T-cell (primary cell): ENCODE results near the gene PRKN. TPM values are rescaled to one million over a fixed set of nuclear protein-coding genes. Genes with fewer than 3 reads are reported as not detected.

Experiments
- ATAC-seq, 4 experiments: fragments of 200-7000 bp in 3 of 4; fragments of 150-1000 bp in 1 of 4; cut with Tn5 transposase; replicated peaks in 1 of 4; 1 replicate in 3 of 4; 2 replicates in 1 of 4; pipeline ENCODE4 v1.10.0; 2021; ENCODE audit warnings: moderate library complexity in 3 of 4, mild to moderate bottlenecking in 2 of 4, moderate number of reproducible peaks in 1 of 4
- CTCF ChIA-PET, 2 donors: fragments of 300-600 bp; sonication (Branson Sonifier 250); formaldehyde crosslinking; loops; one replicate each; lab custom pipeline; 2022; ENCODE audit warnings: antibody characterized with exemption in 2 of 2; lab: Charles Lee
- POLR2A ChIA-PET, 2 donors: fragments of 300-600 bp; sonication (Branson Sonifier 250); formaldehyde crosslinking; loops; one replicate each; lab custom pipeline; 2022; ENCODE audit warnings: antibody characterized with exemption in 2 of 2; lab: Charles Lee
- DNase-seq, 35 experiments: peaks; one replicate each; pipeline versions ENCODE4 v3.0.0 to v3.0.0-alpha.2; 2013 to 2023
- H3K27ac ChIP-seq: one replicate; pipeline ENCODE4 v1.5.1; 2013; ENCODE audit warnings: low read length
- H3K27me3 ChIP-seq, 2 experiments: replicated peaks in 1 of 2; 1 replicate in 1 of 2; 2 replicates in 1 of 2; pipeline versions ENCODE4 v1.6.1 to v1.7.0; 2013; ENCODE audit warnings: low read length in 1 of 2, mixed read lengths in 1 of 2; ENCODE audit not compliant: control insufficient read depth in 2 of 2, insufficient read depth in 2 of 2; ENCODE audit errors: extremely low read depth in 1 of 2
- H3K36me3 ChIP-seq, 2 donors: 1 replicate in 1 of 2; 2 replicates in 1 of 2; pipeline versions ENCODE4 v1.6.1 to v1.7.0; 2013; ENCODE audit warnings: low read length in 1 of 2; ENCODE audit not compliant: control insufficient read depth in 2 of 2, insufficient read depth in 1 of 2; ENCODE audit errors: extremely low read depth in 1 of 2
- H3K4me1 ChIP-seq, 2 experiments: 1 replicate in 1 of 2; 2 replicates in 1 of 2; pipeline versions ENCODE4 v1.6.1 to v1.7.0; 2013; ENCODE audit warnings: low read length in 2 of 2, mixed read lengths in 1 of 2; ENCODE audit not compliant: insufficient read depth in 2 of 2, control insufficient read depth in 1 of 2; ENCODE audit errors: extremely low read depth in 1 of 2
- H3K4me3 ChIP-seq, 2 donors: 1 replicate in 1 of 2; 2 replicates in 1 of 2; pipeline versions ENCODE4 v1.5.1 to v1.7.0; 2013; ENCODE audit warnings: mild to moderate bottlenecking in 2 of 2, low read length in 1 of 2, moderate library complexity in 1 of 2; ENCODE audit not compliant: control insufficient read depth in 1 of 2; ENCODE audit errors: extremely low read depth in 1 of 2
- H3K9me3 ChIP-seq: 2 replicates; pipeline ENCODE4 v1.7.0; 2013
- H3K27ac Mint-ChIP-seq, 2 donors: one replicate each; pipeline ENCODE4 v1.8.0; 2020 to 2021; ENCODE audit warnings: mild to moderate bottlenecking in 2 of 2, mixed read lengths in 2 of 2
- H3K27me3 Mint-ChIP-seq, 2 donors: one replicate each; pipeline ENCODE4 v1.8.0; 2021 to 2022; ENCODE audit warnings: mixed read lengths in 2 of 2
- H3K36me3 Mint-ChIP-seq: one replicate; pipeline ENCODE4 v1.8.0; 2021; ENCODE audit warnings: mixed read lengths
- H3K4me1 Mint-ChIP-seq, 3 donors: one replicate each; pipeline ENCODE4 v1.8.0; 2020 to 2022; ENCODE audit warnings: mixed read lengths in 3 of 3, mild to moderate bottlenecking in 1 of 3
- H3K4me3 Mint-ChIP-seq, 3 donors: one replicate each; pipeline ENCODE4 v1.8.0; 2020 to 2022; ENCODE audit warnings: mild to moderate bottlenecking in 3 of 3, mixed read lengths in 3 of 3, moderate library complexity in 3 of 3
- H3K9me3 Mint-ChIP-seq, 3 donors: one replicate each; pipeline ENCODE4 v1.8.0; 2020 to 2022; ENCODE audit warnings: mixed read lengths in 3 of 3
- WGBS: methylation state at CpG from one replicate; pipeline ENCODE4 v1.1.5; 2013; ENCODE audit warnings: missing lambda C conversion rate; ENCODE audit not compliant: insufficient coverage; 5-methylcytosine and 5-hydroxymethylcytosine counted together
- total RNA-seq, 35 experiments: library from RNA in 6 of 35; stranded (reverse) in 6 of 35; fragments of 120-200 nt in 1 of 35; gene quantifications; one replicate each; pipeline versions ENCODE4 v1.2.1 to v1.2.4 and lab custom pipeline; 2013 to 2026

The PRKN gene
- total RNA-seq, 5 donors from 2014 or later (not counting 1 experiment from before 2014, with no cell fraction given): 3.4 to 7.7 (median 6.1) TPM

GRCh38 chr6:161353208-161353613, 1374.4 kb downstream of the PRKN start:
- Mint-ChIP-seq H3K9me3 (no peaks in the 10 kb centered on the region), H3K27ac (no peak overlapping the region), H3K36me3 (no peaks in the 10 kb centered on the region), H3K4me3 (no peak overlapping the region), H3K27me3 (no peaks in the 10 kb centered on the region), H3K4me1 (no peaks in the 10 kb centered on the region)
- no peaks in the 10 kb centered on the region for H3K36me3 ChIP-seq
- ATAC-seq: no peak
- H3K27ac ChIP-seq: no peak overlapping the region
- H3K27me3 ChIP-seq: no peaks in the 10 kb centered on the region
- H3K4me1 ChIP-seq: no peaks in the 10 kb centered on the region
- no peak overlapping the region for H3K4me3 ChIP-seq
- DNase-seq: no peak
- WGBS: 89% methylated on average over 5 of the region's 11 CpGs
- CTCF ChIA-PET: no interaction called here
- POLR2A ChIA-PET: no interaction called here
- H3K9me3 ChIP-seq: no peaks in the 10 kb centered on the region

DNA sequence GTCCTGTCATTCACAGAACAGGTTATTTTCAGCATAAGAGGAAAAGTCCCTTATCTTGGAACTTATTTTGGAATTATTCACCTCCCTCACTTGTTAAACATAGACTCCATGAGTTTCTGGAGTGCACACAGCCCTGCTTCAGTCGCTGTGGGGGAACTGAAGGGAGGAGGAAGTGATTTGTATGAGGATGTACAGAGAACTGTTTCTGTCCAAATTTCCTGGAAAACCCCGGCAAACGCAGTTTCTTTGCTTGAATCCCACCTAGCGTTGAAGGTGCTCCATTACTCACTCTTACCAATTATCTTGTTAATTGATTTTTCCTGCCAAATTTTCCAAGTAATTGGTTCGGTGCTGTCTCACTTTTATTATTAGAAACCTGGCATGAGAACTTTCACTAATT, 1375.7 kb downstream of the PRKN start:
- WGBS: no CpG with 5 or more reads among the region's 5 CpGs
- no peaks in the 10 kb centered on the region for H3K27me3 Mint-ChIP-seq
- H3K4me1 Mint-ChIP-seq: no peaks in the 10 kb centered on the region
- CTCF ChIA-PET: no interaction called here
- no peak overlapping the region for H3K27ac ChIP-seq
- DNase-seq: no peak
- POLR2A ChIA-PET: no interaction called here
- no peaks in the 10 kb centered on the region for H3K36me3 Mint-ChIP-seq
- no peaks in the 10 kb centered on the region for H3K9me3 Mint-ChIP-seq
- no peak for ATAC-seq
- H3K9me3 ChIP-seq: no peaks in the 10 kb centered on the region
- H3K4me3 ChIP-seq: no peak overlapping the region
- H3K4me1 ChIP-seq: no peaks in the 10 kb centered on the region
- H3K27ac Mint-ChIP-seq: no peak overlapping the region
- H3K36me3 ChIP-seq: no peaks in the 10 kb centered on the region
- no peaks in the 10 kb centered on the region for H3K27me3 ChIP-seq
- H3K4me3 Mint-ChIP-seq: no peak overlapping the region

DNA sequence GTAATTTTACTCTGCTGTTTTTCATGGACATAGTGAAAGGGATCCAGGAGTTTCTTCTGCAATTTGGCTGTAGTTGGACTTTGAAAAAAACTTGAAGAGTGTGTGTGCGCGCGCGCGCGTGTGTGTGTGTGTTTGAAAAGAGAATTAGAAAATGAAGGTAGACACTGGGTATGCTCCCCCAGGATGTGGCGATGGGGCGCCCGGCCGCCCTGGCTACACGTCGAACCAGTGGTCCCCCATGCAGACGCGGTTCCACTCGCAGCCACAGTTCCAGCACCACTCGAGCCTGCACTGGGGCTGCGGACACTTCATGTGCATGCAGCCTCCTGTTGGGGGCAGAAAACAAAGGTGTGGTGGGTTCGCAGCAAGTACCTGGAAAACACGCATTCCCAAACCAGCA, 1377.7 kb downstream of the PRKN start:
- POLR2A ChIA-PET: no interaction called here
- no peaks in the 10 kb centered on the region for H3K9me3 ChIP-seq
- Mint-ChIP-seq H3K4me3 (no peak overlapping the region), H3K36me3 (no peaks in the 10 kb centered on the region), H3K27me3 (no peaks in the 10 kb centered on the region), H3K9me3 (no peaks in the 10 kb centered on the region), H3K4me1 (no peaks in the 10 kb centered on the region), H3K27ac (no peak overlapping the region)
- H3K36me3 ChIP-seq: no peaks in the 10 kb centered on the region
- DNase-seq (no peak), ATAC-seq (no peak)
- no peak overlapping the region for H3K4me3 ChIP-seq
- 95% methylated on average over 17 of the region's 19 CpGs for WGBS
- H3K27ac ChIP-seq: no peak overlapping the region
- H3K27me3 ChIP-seq: no peaks in the 10 kb centered on the region
- H3K4me1 ChIP-seq: no peaks in the 10 kb centered on the region
- CTCF ChIA-PET: no interaction called here

DNA sequence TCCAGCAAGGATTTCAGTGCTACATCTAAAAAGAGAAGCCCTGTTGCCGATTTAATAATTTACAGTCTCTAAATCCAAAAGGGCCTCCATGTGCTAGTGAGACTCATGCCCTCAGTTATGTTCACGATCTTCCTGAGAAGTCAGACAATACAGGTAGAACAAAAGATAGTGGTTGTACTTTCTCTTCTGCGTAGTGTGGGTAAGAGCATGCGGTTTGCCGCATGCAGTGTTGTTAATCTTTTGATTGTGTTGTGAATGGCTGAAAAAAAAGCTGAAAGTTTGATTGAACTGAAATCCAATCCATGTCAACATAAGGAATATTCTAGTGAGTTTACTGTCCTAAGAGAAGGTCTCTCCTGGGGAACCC, 1379.0 kb downstream of the PRKN start:
- Mint-ChIP-seq H3K9me3 (no peaks in the 10 kb centered on the region), H3K4me3 (no peak overlapping the region), H3K27me3 (no peaks in the 10 kb centered on the region), H3K36me3 (no peaks in the 10 kb centered on the region), H3K27ac (no peak overlapping the region), H3K4me1 (no peaks in the 10 kb centered on the region)
- no peaks in the 10 kb centered on the region for H3K9me3 ChIP-seq
- CTCF ChIA-PET: interaction anchor here in 1 of 2 donors (0.6 kb wide), 1 partner anchor 12 kb away, joined by 3 read pairs; no protein-coding TSS in a partner anchor
- H3K4me3 ChIP-seq: no peak overlapping the region
- no peaks in the 10 kb centered on the region for H3K4me1 ChIP-seq
- ATAC-seq (no peak), DNase-seq (no peak)
- H3K27ac ChIP-seq: no peak overlapping the region
- WGBS: 100% methylated on average over 1 of the region's 5 CpGs
- no peaks in the 10 kb centered on the region for H3K36me3 ChIP-seq
- POLR2A ChIA-PET: interaction anchor here in 1 of 2 donors (0.6 kb wide), 1 partner anchor 74 kb away, joined by 4 read pairs; the partner anchor contains the start of gene AGPAT4
- no peaks in the 10 kb centered on the region for H3K27me3 ChIP-seq

DNA sequence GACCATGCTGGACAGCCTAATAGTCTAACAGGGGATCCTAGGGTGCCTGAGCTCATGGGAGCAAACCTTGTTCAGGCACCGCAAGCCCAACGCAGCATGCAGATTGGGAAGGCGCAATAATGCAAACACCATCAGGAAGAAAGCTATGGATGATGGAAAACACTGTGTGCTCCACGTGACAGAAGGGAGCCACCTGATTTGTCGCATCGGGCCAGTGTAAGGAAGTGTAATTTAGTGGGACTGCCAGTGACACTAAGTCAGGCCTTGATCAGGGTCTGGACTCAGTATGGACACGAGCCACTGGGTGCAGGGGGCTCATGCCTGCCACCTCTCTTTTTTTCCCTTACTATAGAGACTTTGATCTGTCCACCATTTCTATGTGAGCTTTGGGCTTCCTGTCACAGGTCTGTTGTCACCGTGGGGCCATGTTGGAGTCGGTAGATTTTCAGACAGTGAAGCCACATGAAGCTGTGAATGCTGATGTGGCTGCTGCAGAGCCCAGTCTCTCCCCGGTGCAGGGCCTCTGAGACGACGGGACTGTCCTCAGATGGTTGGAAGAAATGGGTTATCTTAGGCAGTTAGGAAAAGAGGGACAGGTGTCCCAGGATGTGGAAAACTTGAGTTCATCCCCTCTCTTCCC, 1379.5 kb downstream of the PRKN start:
- H3K36me3 Mint-ChIP-seq: no peaks in the 10 kb centered on the region
- no peaks in the 10 kb centered on the region for H3K4me1 Mint-ChIP-seq
- H3K9me3 ChIP-seq: no peaks in the 10 kb centered on the region
- no peaks in the 10 kb centered on the region for H3K36me3 ChIP-seq
- ChIA-PET CTCF (interaction anchor here in 1 of 2 donors (0.6 kb wide), 1 partner anchor 11 kb away, joined by 3 read pairs; no protein-coding TSS in a partner anchor), POLR2A (interaction anchor here in 1 of 2 donors (0.6 kb wide), 1 partner anchor 74 kb away, joined by 4 read pairs; the partner anchor contains the start of gene AGPAT4)
- no peaks in the 10 kb centered on the region for H3K9me3 Mint-ChIP-seq
- ATAC-seq (no peak), DNase-seq (no peak)
- no peaks in the 10 kb centered on the region for H3K27me3 ChIP-seq
- no peaks in the 10 kb centered on the region for H3K4me1 ChIP-seq
- no peak overlapping the region for H3K27ac ChIP-seq
- H3K4me3 ChIP-seq: no peak overlapping the region
- WGBS: 93% methylated on average over 7 of the region's 12 CpGs
- no peak overlapping the region for H3K4me3 Mint-ChIP-seq
- H3K27ac Mint-ChIP-seq: no peak overlapping the region
- no peaks in the 10 kb centered on the region for H3K27me3 Mint-ChIP-seq

DNA sequence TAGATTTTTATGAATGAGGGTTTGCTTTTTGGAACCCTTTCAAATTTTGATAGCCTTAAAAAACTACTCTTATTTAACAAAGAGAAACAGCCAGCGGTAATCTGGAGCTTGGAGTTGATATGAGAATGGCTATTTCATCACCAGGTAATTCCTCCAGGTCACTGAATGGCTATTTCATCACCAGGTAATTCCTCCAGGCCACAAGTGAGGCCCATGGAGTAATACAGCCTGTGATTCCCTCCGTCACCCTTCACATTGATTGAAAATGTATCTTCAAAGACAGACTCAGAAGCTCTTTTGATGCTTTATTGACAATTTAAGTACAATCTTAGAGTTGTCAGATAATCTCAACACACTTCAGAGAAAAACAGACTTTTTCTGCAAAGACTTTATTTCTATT, 1380.4 kb downstream of the PRKN start:
- Mint-ChIP-seq H3K4me3 (no peak overlapping the region), H3K36me3 (no peaks in the 10 kb centered on the region), H3K27ac (no peak overlapping the region), H3K9me3 (no peaks in the 10 kb centered on the region), H3K27me3 (no peaks in the 10 kb centered on the region), H3K4me1 (no peaks in the 10 kb centered on the region)
- POLR2A ChIA-PET: no interaction called here
- no peaks in the 10 kb centered on the region for H3K36me3 ChIP-seq
- no peaks in the 10 kb centered on the region for H3K9me3 ChIP-seq
- no peak overlapping the region for H3K27ac ChIP-seq
- ATAC-seq: no peak
- DNase-seq: no peak
- whole genome bisulfite sequencing: no CpG with 5 or more reads among the region's 2 CpGs
- no peaks in the 10 kb centered on the region for H3K4me1 ChIP-seq
- no peak overlapping the region for H3K4me3 ChIP-seq
- H3K27me3 ChIP-seq: no peaks in the 10 kb centered on the region
- CTCF ChIA-PET: no interaction called here
